BE2C (cell line): ENCODE measurements around the gene ZNF253.

Experiments used
- DNase-seq: peaks from one replicate; pipeline ENCODE4 v3.0.0-alpha.2; 2020
- H3K27me3 ChIP-seq: fragments of 250-450 bp; sonication (Bioruptor Pico); 2 replicates; pipeline ENCODE4 v1.5.1; 2020; ENCODE audit warnings: mild to moderate bottlenecking
- H3K36me3 ChIP-seq: fragments of 250-450 bp; sonication (Bioruptor Pico); 2 replicates; pipeline ENCODE4 v1.5.1; 2020; ENCODE audit warnings: mild to moderate bottlenecking
- H3K4me1 ChIP-seq: fragments of 250-450 bp; sonication (Bioruptor Pico); 2 replicates; pipeline ENCODE4 v1.5.1; 2020
- H3K4me3 ChIP-seq: 2 replicates; pipeline ENCODE4 v1.5.1; 2011; ENCODE audit warnings: low read depth, low read length
- H3K9me3 ChIP-seq: fragments of 250-450 bp; sonication (Bioruptor Pico); 2 replicates; pipeline ENCODE4 v1.5.1; 2020
- CTCF ChIP-seq: IDR thresholded peaks from 2 replicates; pipeline ENCODE4 v1.5.1; 2012; ENCODE audit warnings: mild to moderate bottlenecking, low read depth, low read length

Gene ZNF253

DNA sequence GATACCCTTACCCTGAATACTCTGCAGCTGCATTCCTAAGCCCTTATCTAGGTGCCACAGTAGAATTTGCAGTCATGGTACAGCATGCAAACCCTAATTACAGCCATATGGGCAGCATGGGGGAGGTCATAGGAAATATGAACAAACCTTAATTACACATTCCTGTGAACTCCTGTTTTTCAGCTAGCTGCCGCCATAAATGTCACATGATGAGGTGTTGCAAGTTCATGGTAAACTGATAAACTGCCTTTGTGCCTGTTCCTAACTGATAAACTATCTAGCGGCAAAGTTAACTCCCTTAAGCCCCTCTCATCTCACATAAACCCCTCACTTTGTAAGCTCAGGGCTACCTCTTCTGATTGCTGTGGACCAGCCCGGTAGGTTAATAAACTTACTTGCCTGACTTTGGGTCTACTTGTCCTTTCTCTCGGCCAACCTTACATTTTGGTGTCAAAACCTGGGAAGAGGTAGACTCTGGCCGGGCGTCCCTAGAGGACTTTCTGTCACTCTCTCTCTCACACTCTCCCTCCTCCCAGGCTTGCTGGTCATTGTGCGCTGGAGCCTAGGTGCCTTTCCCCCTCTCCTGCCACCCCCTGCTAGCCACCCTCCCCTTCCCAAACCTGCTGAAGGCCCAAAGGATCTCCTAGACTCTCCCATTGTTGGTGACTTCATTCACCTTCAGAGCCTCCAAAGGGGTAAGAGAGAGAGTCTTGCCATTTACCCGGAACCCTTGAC, 78.3 kb downstream of the ZNF253 start:
- no peak overlapping the region for H3K4me3 ChIP-seq
- no peaks in the 10 kb centered on the region for H3K4me1 ChIP-seq
- no peak for TF ChIP-seq CTCF
- no peaks in the 10 kb centered on the region for H3K9me3 ChIP-seq
- H3K27me3 ChIP-seq: no peaks in the 10 kb centered on the region
- no peak for DNase-seq
- H3K36me3 ChIP-seq: no peaks in the 10 kb centered on the region
